H9 (cell line): ENCODE measurements around the gene STIMATE. TPM values are rescaled to one million over a fixed set of nuclear protein-coding genes. Genes with fewer than 3 reads are reported as not detected.

Experiments used
- DNase-seq: peaks from one replicate; pipeline ENCODE4 v3.0.0-alpha.2; 2017
- H2AFZ ChIP-seq: one replicate; pipeline ENCODE4 v1.6.1; 2013; ENCODE audit warnings: mild to moderate bottlenecking, low read length, control low read depth, moderate library complexity
- H2AK5ac ChIP-seq: 2 replicates; pipeline ENCODE4 v1.6.1; 2013; ENCODE audit warnings: low read length, control low read depth, mixed read lengths; ENCODE audit not compliant: insufficient read length
- H2BK120ac ChIP-seq: one replicate; pipeline ENCODE4 v1.6.1; 2013; ENCODE audit warnings: low read depth, mild to moderate bottlenecking, low read length, control low read depth, inconsistent platforms; ENCODE audit not compliant: poor library complexity, severe bottlenecking
- H2BK12ac ChIP-seq: 2 replicates; pipeline ENCODE4 v1.6.1; 2013; ENCODE audit warnings: low read length, control low read depth, mixed read lengths, low read depth; ENCODE audit not compliant: insufficient read length
- H2BK15ac ChIP-seq: 2 replicates; pipeline ENCODE4 v1.6.1; 2013; ENCODE audit warnings: low read depth, low read length, control low read depth
- H2BK20ac ChIP-seq: one replicate; pipeline ENCODE4 v1.6.1; 2013; ENCODE audit warnings: low read depth, mild to moderate bottlenecking, low read length, control low read depth, inconsistent platforms; ENCODE audit not compliant: poor library complexity, severe bottlenecking
- H2BK5ac ChIP-seq: 2 replicates; pipeline ENCODE4 v1.6.1; 2013; ENCODE audit warnings: low read length, control low read depth, mixed read lengths; ENCODE audit not compliant: insufficient read length
- H3K14ac ChIP-seq: 2 replicates; pipeline ENCODE4 v1.6.1; 2013; ENCODE audit warnings: low read length, control low read depth; ENCODE audit not compliant: insufficient read depth
- H3K18ac ChIP-seq: 2 replicates; pipeline ENCODE4 v1.6.1; 2013; ENCODE audit warnings: low read depth, mild to moderate bottlenecking, mixed read lengths, low read length, control low read depth; ENCODE audit not compliant: insufficient read length
- H3K23ac ChIP-seq: 2 replicates; pipeline ENCODE4 v1.6.1; 2013; ENCODE audit warnings: low read length, control low read depth, mixed read lengths, low read depth; ENCODE audit not compliant: insufficient read length
- H3K23me2 ChIP-seq: 2 replicates; pipeline ENCODE4 v1.6.1; 2013; ENCODE audit warnings: low read depth, mild to moderate bottlenecking, mixed read lengths, low read length, control low read depth; ENCODE audit not compliant: insufficient read length, poor library complexity, severe bottlenecking
- H3K27ac ChIP-seq: 2 replicates; pipeline ENCODE4 v1.5.1; 2013; ENCODE audit warnings: low read length, control low read depth, mixed read lengths, low read depth; ENCODE audit not compliant: insufficient read length
- H3K27me3 ChIP-seq: 2 replicates; pipeline ENCODE4 v1.6.1; 2013; ENCODE audit warnings: low read length, control low read depth, inconsistent platforms; ENCODE audit not compliant: insufficient read depth
- H3K4ac ChIP-seq: 2 replicates; pipeline ENCODE4 v1.6.1; 2013; ENCODE audit warnings: low read depth, mild to moderate bottlenecking, control low read depth, inconsistent platforms, low read length, moderate library complexity
- H3K4me1 ChIP-seq: 2 replicates; pipeline ENCODE4 v1.6.1; 2013; ENCODE audit warnings: low read length, control low read depth, inconsistent platforms; ENCODE audit not compliant: insufficient read depth
- H3K4me2 ChIP-seq: 2 replicates; pipeline ENCODE4 v1.6.1; 2013; ENCODE audit warnings: low read length, control low read depth, mixed read lengths; ENCODE audit not compliant: insufficient read length, insufficient read depth
- H3K56ac ChIP-seq: 2 replicates; pipeline ENCODE4 v1.6.1; 2013; ENCODE audit warnings: low read depth, mild to moderate bottlenecking, mixed read lengths, low read length, control low read depth; ENCODE audit not compliant: insufficient read length
- H3K79me1 ChIP-seq: 2 replicates; pipeline ENCODE4 v1.6.1; 2013; ENCODE audit warnings: low read depth, mild to moderate bottlenecking, moderate library complexity, low read length, control low read depth, inconsistent platforms; ENCODE audit not compliant: insufficient read depth, poor library complexity, severe bottlenecking
- H3K79me2 ChIP-seq: 2 replicates; pipeline ENCODE4 v1.6.1; 2013; ENCODE audit warnings: low read length, control low read depth, inconsistent platforms; ENCODE audit not compliant: insufficient read depth
- H3K9ac ChIP-seq: 2 replicates; pipeline ENCODE4 v1.6.1; 2013; ENCODE audit warnings: low read length, control low read depth, mixed read lengths; ENCODE audit not compliant: insufficient read length; ENCODE audit errors: extremely low read depth
- H3K9me3 ChIP-seq: one replicate; pipeline ENCODE4 v1.6.1; 2013; ENCODE audit warnings: low read depth, low read length, inconsistent platforms; ENCODE audit not compliant: control insufficient read depth
- H3T11ph ChIP-seq: one replicate; pipeline ENCODE4 v1.6.1; 2013; ENCODE audit warnings: mild to moderate bottlenecking, low read length, control low read depth, inconsistent platforms
- H4K20me1 ChIP-seq: one replicate; pipeline ENCODE4 v1.6.1; 2013; ENCODE audit not compliant: control insufficient read depth, insufficient read length, insufficient read depth
- H4K5ac ChIP-seq: 2 replicates; pipeline ENCODE4 v1.6.1; 2013; ENCODE audit warnings: low read depth, mild to moderate bottlenecking, mixed read lengths, low read length, control low read depth; ENCODE audit not compliant: insufficient read length
- H4K8ac ChIP-seq: replicated peaks from 2 replicates; pipeline ENCODE4 v1.6.1; 2013; ENCODE audit warnings: low read length, control low read depth, mixed read lengths, low read depth; ENCODE audit not compliant: insufficient read length
- H4K91ac ChIP-seq: 2 replicates; pipeline ENCODE4 v1.6.1; 2013; ENCODE audit warnings: low read depth, mild to moderate bottlenecking, moderate library complexity, mixed read lengths, low read length, control low read depth; ENCODE audit not compliant: insufficient read length
- H3K27ac Mint-ChIP-seq, 3 experiments: 2 replicates in 2 of 3; 3 replicates in 1 of 3; pipeline ENCODE4 v1.8.0; 2020 to 2021; ENCODE audit warnings: mixed read lengths in 3 of 3, mild to moderate bottlenecking in 1 of 3, moderate library complexity in 1 of 3
- H3K27me3 Mint-ChIP-seq: 2 replicates; pipeline ENCODE4 v1.8.0; 2021; ENCODE audit warnings: low read depth, mild to moderate bottlenecking, moderate library complexity, mixed read lengths
- H3K36me3 Mint-ChIP-seq, 3 experiments: 2 replicates in 2 of 3; 3 replicates in 1 of 3; pipeline ENCODE4 v1.8.0; 2020 to 2021; ENCODE audit warnings: low read depth in 3 of 3, mixed read lengths in 3 of 3; ENCODE audit not compliant: insufficient read depth in 1 of 3
- H3K4me1 Mint-ChIP-seq, 2 experiments: 2 replicates each; pipeline ENCODE4 v1.8.0; 2020; ENCODE audit warnings: mixed read lengths in 2 of 2
- H3K4me3 Mint-ChIP-seq, 2 experiments: 2 replicates in 1 of 2; 3 replicates in 1 of 2; pipeline ENCODE4 v1.8.0; 2020 to 2021; ENCODE audit warnings: mild to moderate bottlenecking in 2 of 2, mixed read lengths in 2 of 2, moderate library complexity in 1 of 2
- H3K9me3 Mint-ChIP-seq, 2 experiments: 2 replicates in 1 of 2; 3 replicates in 1 of 2; pipeline ENCODE4 v1.8.0; 2020; ENCODE audit warnings: mild to moderate bottlenecking in 2 of 2, mixed read lengths in 2 of 2, moderate library complexity in 1 of 2
- CTCF ChIP-seq: fragments of 200-600 bp; sonication (generic); conservative IDR thresholded peaks from 3 replicates; pipeline ENCODE4 v1.8.0; 2021; ENCODE audit warnings: antibody characterized with exemption, mild to moderate bottlenecking
- WGBS: extraction: QIAGEN DNeasy Blood & Tissue Kit; methylation state at CpG from one replicate; pipeline ENCODE4 v1.1.7; 2013; ENCODE audit warnings: missing lambda C conversion rate, low lambda C conversion rate, mixed read lengths; ENCODE audit not compliant: insufficient read length; ENCODE audit errors: extremely low coverage; 5-methylcytosine and 5-hydroxymethylcytosine counted together
- total RNA-seq: library from RNA; stranded (reverse); gene quantifications from 2 replicates; pipeline ENCODE4 v1.2.1, GENCODE V29; 2021

The STIMATE gene
- total RNA-seq, 1 experiment from 2014 or later = 25.6 TPM

GRCh38 chr3:52792413-52792812 lies 104.9 kb downstream of the STIMATE start:
- no peak overlapping the region for H3K4me3 Mint-ChIP-seq
- Histone ChIP-seq H2AFZ (no peak overlapping the region), H3K9ac (no peak overlapping the region), H3K9me3 (no peaks in the 10 kb centered on the region), H3K18ac (no peak overlapping the region), H2BK12ac (no peak overlapping the region), H3K14ac (no peak overlapping the region), H3K23me2 (no peaks in the 10 kb centered on the region), H3T11ph (no peak overlapping the region), H2BK20ac (no peak overlapping the region), H4K5ac (no peak overlapping the region), H3K27ac (no peak overlapping the region), H2AK5ac (no peak overlapping the region), H3K79me1 (no peaks in the 10 kb centered on the region), H3K4me2 (no peak overlapping the region), H3K4me1 (no peaks in the 10 kb centered on the region), H4K20me1 (no peaks in the 10 kb centered on the region), H3K27me3 (no peaks in the 10 kb centered on the region), H3K79me2 (no peaks in the 10 kb centered on the region), H4K8ac (no peak overlapping the region), H3K4ac (no peak overlapping the region), H3K23ac (no peak overlapping the region), H2BK5ac (no peak overlapping the region), H2BK120ac (no peak overlapping the region), H2BK15ac (no peak overlapping the region), H4K91ac (no peak overlapping the region), H3K56ac (no peak overlapping the region)
- TF ChIP-seq CTCF = peak; percentile 71
- H3K36me3 Mint-ChIP-seq = no peaks in the 10 kb centered on the region; a peak in 1 of 7 replicates
- no peaks in the 10 kb centered on the region for H3K4me1 Mint-ChIP-seq
- DNase-seq = peak; percentile 56
- H3K9me3 Mint-ChIP-seq = no peaks in the 10 kb centered on the region; a peak in 1 of 5 replicates
- H3K27me3 Mint-ChIP-seq = peaks cover 2% of the 10 kb centered on the region
- WGBS = no CpG with 5 or more reads among the region's 7 CpGs
- peak overlapping the region in 1 of 3 experiments; percentile 48; a peak in 1 of 7 replicates for H3K27ac Mint-ChIP-seq
